GM18507 (cell line): Measurements from ENCODE around the gene RAB20.
"Not testable (repeated sequence)": the region's sequence is repeated elsewhere in the genome, so short reads cannot be mapped to it uniquely, and the experiment has no call there.

ENCODE experiments used
- DNase-seq: peaks from one replicate; pipeline ENCODE4 v3.0.0; 2011; ENCODE audit warnings: low read depth; ENCODE audit not compliant: insufficient read length; ENCODE audit errors: extremely low spot score
- FAIRE-seq: peaks from 2 replicates; lab custom pipeline; 2011; peaks lifted over from hg19 to GRCh38; lab: Jason Lieb, UNC

The RAB20 gene

DNA sequence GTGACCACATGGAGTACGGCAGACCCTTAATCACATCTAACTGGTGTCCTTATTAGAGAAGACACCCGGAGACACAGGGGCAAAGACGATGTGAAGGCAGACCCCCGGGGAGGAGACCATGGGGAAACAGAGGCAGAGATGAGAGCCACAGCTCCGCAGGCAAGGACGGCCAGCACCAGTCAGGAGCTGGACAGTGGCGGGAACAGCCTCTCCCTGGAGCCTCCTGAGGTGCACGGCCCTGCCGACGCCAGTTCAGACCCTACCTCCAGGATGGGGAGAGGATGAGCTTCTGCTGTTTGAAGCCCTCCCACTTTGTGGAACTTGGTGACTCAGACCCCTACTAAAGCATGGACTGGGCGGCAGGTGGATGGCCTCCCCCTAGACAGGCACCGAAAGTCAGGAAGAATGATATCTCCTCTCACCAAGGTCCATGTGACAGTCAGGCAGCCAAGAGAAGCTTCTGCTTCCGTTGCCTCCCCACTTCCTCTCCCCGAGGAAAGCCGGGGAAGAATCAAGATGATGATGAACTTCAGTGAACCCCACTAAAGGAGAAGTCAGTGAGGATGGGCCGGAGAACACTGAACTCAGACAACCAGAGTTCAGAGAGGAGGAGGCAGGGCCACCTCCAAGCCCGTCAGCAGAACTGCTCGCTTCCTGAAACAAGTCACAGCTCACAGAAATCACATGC, 25.4 kb downstream of the RAB20 start:
- FAIRE-seq (no peak), DNase-seq (no peak)

DNA sequence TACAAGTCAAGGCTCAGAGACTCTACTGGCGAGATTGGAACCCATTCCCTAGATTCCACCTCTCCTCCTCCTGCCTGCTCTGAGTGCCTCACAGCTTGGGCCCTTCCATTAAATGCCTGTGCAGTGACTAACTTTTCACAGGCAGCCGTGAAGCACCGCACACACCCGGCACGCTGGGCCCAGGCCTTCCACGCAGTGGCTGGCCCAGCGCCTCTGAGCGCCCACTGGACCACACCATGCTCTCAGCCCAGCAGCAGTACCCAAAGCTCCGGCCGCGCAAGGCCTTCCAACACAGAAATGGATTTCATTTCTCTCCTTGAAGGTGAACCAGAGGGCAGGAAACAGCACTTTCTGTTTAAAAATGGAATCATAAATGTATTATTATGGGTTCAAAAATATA, 26.0 kb downstream of the RAB20 start:
- no peak for DNase-seq
- no peak for FAIRE-seq

DNA sequence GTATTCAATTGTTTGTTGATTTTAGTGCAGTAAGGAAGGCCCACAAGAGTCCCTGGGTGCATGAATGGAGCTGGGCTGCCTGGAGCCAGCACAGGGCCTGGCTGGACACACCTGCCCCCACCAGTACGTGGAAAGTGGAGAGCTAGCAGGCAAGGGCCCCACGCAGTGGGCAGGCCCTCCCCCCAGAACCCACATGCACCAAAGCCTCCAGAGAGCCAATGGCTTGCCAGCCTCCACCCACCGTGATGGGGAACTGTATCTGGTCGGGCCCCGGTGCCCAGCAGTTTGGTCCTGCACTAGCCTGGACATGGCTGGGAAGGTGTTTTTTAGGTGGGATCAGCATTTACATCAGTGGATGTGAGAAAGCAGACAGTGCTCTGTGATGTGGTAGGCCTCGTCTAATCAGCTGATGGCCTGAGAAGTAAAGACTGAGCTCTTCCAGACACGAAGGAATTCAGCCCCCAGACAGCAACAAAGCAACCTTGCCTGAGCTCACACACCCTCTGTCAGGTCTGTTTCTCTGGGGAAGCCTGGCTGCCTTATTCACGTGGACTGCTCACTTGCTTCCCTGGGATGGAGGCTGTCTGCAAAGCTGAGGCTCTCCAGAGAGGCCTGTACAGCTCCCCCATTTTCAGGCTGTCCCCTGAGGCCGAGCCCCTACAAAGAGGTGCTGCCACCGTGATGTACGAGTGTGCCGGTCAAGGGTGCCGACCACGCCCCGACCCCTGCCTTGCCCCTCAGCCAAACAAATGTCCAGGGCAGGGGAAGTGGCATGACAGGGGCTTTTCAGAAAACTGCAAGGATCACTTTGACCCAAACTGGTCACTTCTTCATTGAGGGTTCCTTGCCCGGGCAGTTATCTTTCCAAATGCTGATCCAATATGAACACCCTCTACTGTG, 27.5 kb downstream of the RAB20 start:
- DNase-seq, result no peak
- no peak for FAIRE-seq

DNA sequence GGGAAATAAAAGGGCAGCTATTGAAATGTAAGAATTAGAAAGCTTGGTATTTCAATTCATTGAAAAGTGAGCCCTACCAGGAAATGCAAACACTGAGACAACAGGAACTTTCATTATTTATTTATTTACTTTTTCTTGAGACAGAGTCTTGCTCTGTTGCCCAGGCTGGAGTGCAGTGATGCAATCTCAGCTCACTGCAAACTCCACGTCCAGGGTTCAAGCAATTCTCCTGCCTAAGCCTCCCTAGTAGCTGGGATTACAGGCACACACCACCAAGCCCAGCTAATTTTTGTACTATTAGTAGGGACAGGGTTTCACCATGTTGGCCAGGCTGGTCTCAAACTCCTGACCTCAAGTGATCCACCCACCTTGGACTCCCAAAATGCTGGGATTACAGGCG, 29.3 kb downstream of the RAB20 start:
- DNase-seq, FAIRE-seq: not testable (repeated sequence)

GRCh38 chr13:110531671-110532083, 29.8 kb downstream of the RAB20 start:
- no peak for FAIRE-seq
- DNase-seq, result no peak

- FAIRE-seq, result no peak
These were observed 30.4 kb downstream of the RAB20 start for GRCh38 chr13:110531100-110531499.

DNA sequence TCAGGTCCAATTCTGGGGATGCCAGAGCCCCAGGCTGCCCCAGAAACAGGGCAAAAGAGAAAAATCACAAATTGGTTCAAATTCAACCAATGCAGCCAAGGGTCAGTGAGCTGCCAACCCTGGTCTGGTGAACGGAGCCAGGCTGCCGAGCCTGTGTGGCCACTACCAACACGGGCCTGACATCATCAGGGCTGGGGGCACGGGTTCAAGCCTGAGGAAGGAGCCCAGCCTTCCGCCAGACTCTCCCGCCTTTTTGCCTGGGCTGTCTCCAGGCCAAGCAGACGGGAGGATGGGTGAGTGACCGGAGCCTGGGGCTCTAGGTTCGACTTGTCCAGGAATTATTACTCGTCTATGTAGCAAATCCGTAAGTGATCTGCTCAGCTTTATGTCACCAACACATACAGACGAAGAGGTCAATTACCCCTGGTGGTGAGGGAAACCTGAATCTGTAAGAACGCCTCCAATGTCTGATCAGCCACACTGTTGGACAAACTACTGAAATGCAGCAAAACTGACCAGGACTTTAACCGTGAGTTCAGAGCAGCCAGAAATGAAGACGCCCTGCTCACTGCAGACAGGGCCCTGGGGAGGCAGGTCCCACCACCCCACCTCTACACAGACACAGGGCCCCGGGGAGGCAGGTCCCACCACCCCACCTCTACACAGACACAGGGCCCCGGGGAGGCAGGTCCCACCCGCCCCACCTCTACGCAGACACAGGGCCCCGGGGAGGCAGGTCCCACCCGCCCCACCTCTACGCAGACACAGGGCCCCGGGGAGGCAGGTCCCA, 31.8 kb downstream of the RAB20 start:
- FAIRE-seq (no peak), DNase-seq (no peak)

More at GRCh38 chr13:110531100-110531499, 30.4 kb downstream of the RAB20 start:
- no peak for DNase-seq

DNA sequence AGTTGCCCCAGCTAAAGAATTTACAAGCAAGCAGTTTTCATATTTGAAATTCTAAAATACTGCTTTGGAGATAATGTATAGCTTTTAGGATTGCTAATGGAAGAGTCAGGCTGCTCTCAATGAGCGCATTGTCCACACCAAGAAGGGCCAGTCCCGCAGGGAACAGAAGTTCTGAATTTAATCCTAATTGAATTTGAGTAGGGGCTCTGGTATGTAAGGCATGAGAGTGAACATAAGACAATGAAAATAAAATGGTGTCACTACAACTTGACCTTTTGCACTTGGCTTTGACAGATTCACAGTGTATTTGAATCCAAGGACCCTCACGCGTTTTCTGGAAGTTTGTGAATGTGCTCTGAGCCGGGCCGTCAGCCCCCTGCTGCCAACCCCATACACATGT, 32.6 kb downstream of the RAB20 start:
- DNase-seq, result no peak
- no peak for FAIRE-seq

GRCh38 chr13:110528371-110528770, 33.2 kb downstream of the RAB20 start:
- no peak for DNase-seq
- FAIRE-seq, result no peak

DNA sequence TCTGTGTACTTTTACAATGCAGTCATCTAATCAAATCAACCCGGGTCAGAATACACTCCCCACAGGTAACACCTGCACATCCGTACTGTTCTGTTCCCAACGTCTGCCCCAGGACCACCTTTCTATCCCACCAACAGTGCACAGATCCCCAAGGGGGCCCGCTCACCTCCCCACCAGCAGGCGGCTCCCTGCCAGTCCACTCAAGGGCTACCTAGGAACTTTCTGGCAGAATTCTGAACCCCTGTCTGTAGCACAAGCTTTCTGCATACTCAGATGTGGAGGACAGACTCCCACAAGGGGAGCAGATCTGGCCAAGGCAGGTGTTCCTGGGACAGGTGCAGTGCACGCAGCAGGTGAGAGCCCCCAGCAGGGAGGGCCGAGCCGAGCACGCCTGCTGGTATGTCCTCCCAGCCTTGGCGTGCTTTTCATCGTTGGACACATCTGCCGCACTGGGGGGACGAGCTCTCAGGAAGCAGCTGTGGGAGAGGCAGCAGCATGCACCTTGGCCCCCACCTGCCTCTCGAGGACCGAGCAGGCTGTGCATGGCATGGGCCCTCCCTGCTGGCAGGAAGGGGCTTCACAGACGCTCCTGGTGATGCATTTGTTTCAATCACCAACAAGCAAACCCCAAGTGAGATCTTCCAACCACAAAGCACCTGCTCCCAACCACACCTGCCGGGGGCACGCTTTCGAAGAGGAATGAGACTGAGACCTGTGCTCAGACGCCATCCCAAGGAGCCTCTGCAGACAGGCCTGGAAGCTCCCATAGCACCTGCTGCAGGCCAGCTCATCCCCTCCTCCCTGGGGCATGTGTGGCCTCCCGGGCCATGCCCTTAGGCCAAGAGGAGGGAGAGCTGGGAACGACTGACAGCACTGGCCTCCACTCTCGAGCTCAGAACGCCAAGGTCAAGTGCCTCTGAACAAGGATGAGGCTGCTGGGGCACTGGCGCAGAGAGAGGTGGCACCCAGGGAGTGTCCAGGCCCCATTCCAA, 35.9 kb downstream of the RAB20 start:
- DNase-seq, result no peak

GRCh38 chr13:110524541-110525257, 36.8 kb downstream of the RAB20 start:
- DNase-seq (no peak), FAIRE-seq (peak; percentile 24)

More for the DNA sequence above, 35.9 kb downstream of the RAB20 start:
- FAIRE-seq, result peak; percentile 62

- DNase-seq (no peak), FAIRE-seq (no peak)
These were observed 37.5 kb downstream of the RAB20 start for GRCh38 chr13:110523838-110524540.

- FAIRE-seq (no peak), DNase-seq (no peak)
These were observed 38.3 kb downstream of the RAB20 start for GRCh38 chr13:110523180-110523579.

GRCh38 chr13:110522721-110523120, 38.8 kb downstream of the RAB20 start:
- FAIRE-seq (no peak), DNase-seq (no peak)

DNA sequence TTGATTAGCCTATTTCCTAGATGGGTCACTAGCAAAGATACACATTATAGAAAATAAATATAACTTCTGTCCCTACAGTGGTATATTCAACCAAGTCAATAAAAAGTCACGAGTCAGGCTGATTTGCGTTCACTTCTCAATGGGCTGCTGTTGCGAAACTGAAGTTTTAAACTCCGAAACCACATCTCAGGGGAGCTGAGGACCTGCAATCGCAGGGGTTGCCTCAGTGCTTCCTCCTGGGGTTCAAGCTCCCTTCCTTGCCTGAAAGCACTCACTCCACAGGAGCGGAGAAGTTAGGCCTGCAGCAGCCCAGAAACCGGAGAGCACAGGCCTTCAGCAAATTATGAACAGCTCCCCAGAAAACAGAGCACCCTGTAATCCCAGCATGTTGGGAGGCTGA, 39.6 kb downstream of the RAB20 start:
- no peak for FAIRE-seq
- DNase-seq, result no peak

GRCh38 chr13:110521296-110521680, 40.2 kb downstream of the RAB20 start:
- DNase-seq, result no peak
- no peak for FAIRE-seq

- DNase-seq (no peak), FAIRE-seq (no peak)
These were observed 40.9 kb downstream of the RAB20 start for GRCh38 chr13:110520431-110521295.
